ENCODE data around the gene DAAM2. TPM values are rescaled to one million over a fixed set of nuclear protein-coding genes. Genes with fewer than 3 reads are reported as not detected.

The DAAM2 gene
- total RNA-seq, 2 donors from 2014 or later, result 33.9 to 62.7 TPM

DNA sequence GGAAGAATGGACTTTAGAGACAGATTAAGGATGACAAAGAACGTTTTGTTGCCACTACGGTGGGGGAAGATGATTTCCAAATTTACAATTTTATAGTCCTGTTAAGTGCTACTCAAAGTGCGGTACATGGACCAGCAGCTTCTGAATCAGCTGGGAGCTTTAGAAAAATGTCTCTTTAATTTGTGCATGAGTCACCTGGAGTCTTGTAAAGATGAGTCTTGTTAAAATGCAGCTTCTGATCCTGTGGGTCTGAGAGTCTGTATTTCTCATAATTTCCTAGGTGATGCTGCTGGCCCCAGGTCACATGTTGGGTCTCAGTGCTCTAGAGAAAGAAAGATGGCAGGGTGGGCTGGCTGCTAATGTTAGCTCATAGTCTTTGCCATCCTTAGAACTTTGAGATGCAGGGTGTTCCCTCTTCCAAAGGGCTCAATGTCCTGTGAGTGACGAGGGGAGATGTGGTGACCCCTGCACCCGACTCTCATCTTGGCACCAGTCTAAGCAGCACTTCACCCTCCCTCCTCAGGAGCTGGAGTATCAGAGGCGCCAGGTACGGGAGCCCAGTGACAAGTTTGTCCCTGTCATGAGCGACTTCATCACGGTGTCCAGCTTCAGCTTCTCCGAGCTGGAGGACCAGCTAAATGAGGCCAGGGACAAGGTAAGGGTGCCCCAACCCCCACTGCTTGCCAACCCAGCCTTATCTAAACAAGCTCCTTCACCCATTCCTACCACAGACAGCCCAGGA is 107.5 kb downstream of the DAAM2 start:
- intact Hi-C loops (cut with DNase I), result loop anchor here (10.0 kb wide), 1 partner anchor 535 kb away; no protein-coding TSS in a partner anchor
- peak; percentile 32 for DNase-seq (ENCODE audit: low spot score)

DNA sequence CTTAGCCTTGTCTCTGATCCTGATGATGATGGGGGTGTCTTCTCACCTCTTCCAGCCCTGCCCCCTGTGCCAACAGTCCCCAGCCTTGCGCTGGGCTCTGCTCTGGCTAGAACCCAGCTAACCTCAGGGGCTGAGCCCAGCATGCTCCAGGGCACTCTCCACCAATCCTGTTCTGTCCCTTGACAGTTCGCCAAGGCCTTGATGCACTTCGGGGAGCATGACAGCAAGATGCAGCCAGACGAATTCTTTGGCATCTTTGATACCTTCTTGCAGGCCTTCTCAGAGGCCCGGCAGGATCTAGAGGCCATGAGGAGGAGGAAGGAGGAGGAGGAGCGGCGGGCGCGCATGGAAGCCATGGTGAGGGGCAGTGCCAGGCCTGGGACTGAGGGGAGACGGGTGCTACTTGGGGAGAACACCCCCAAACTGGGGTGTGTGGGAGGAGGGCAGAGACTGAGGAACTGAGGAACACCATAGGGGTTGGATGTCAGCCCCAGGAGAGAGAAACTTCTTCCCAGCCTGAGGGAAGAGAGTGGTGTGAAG is 109.0 kb downstream of the DAAM2 start:
- peak; percentile 41 for DNase-seq (ENCODE audit: low spot score)
- intact Hi-C loops (cut with DNase I), result no loop called here

DNA sequence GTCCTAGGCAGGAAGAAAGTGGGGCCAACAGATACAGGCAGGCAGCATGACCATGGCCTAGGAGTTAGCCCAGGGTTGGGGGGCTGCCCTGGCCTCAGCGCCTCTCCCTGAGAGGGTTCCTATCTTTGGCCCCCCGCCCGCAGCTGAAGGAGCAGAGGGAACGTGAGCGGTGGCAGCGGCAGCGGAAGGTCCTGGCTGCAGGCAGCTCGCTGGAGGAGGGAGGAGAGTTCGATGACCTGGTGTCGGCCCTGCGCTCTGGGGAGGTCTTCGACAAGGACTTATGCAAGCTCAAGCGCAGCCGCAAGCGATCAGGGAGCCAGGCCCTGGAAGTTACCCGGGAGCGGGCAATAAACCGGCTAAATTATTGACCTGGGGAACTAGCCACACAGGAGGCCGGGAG is 109.5 kb downstream of the DAAM2 start:
- peak; percentile 82 for DNase-seq (ENCODE audit: low spot score)
- intact Hi-C loops (cut with DNase I), result no loop called here

DNA sequence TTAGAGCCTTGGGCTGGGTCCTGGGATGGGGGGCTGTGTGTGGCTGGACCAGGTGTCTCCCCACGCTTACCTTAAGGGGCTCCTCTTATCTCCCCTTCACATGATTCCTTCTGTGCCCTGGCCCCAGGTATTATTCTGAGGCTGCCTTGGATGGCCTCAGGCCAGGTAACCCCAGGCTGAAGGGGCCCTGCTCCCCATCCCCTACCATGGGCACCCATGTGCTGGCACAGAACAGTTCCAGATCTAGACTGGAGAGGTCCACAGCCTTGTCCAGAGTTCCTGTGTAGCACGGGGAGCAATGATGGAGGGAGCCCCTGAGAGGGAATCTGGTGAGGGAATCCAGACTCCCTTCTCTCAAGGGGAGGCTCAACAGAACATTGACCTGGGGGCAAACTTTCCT is 110.0 kb downstream of the DAAM2 start:
- intact Hi-C loops (cut with DNase I), result no loop called here
- DNase-seq (ENCODE audit: low spot score), result no peak

DNA sequence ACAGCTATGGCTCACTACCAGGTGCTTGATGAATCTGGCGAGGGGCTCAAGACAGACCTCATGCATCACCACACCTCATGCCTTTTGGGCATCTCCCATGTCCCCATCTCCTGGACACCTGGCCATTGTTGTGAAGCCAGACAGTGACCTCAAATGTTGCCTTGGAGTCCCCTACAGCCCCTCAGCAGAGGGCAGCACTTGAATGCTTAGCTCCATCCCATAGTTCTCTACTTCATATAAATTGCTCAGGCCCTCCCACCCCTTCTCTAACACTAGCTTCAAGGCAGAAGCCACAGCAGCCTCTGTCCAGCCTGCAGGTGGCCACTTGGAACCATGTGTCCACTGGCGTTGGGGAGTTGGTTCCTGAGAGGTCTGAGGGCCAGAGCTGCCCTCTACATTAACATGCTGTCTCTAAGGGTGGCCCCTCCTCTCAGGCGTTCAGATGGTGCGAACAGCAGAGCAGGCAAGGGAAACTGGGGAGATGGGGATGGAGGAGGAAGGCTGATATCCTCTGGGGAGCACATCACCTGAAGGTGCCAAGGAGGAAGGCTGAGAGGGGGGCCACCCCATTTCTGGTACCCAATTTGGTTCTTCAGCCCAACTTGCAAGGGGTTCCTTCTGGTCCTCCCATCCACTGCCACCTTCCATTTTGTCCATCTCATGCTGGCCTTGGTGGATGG is 110.8 kb downstream of the DAAM2 start:
- intact Hi-C loops (cut with DNase I), result no loop called here
- peak; percentile 44 for DNase-seq (ENCODE audit: low spot score)

DNA sequence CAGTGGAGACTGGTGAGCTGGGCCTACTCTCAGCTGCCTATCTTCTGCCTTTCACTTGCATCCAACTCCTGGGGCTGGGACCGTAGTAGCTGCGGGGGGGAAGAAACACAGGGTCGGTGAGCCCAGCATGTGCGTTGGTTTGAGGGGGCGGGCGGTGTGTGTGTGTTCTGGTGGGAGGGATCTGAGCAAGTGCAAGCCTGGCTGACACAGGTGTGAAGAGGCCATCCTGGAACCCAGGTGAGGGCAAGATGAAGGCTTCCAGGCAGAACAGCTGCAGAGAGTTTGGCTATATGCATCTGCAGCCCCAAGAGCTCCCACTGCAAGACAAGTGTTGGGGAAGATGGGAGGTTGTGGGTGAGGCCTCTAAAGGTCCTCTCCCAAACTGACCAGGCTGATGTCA is 111.5 kb downstream of the DAAM2 start:
- peak; percentile 75 for DNase-seq (ENCODE audit: low spot score)
- intact Hi-C loops (cut with DNase I), result no loop called here

DNA sequence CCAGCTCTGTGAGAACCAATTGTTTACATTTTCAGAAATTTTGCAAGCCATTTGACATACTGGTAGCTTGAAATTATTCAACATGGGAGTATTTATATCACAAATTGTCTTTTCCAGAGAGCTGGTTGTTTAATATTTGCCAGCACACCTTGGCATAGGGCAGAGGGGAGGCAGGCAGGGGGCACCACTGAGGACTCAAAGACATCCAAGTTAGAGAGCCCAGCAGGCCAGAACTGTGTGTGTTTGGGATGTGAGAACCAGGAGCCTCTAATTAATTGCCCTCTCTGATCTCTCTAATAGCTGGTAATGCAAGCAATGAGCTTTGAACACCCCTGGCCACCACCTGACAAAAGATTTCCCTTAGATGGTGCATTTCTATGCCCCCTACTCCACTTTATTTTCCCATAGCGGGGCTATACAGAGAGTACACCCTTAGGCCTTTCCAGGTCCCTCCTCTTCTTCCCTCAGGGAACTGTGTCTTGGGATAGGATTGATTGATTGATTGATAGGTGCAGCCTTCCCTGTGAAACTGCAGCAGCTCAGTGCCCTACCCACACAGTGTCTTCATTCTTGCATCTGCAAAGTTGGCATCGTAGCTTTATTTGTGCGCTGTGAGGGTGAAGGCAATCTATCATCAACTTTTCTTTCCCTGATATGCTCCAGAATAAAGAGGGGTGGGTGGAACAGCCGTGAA is 112.9 kb downstream of the DAAM2 start:
- intact Hi-C loops (cut with DNase I), result no loop called here
- no peak for DNase-seq (ENCODE audit: low spot score)

DNA sequence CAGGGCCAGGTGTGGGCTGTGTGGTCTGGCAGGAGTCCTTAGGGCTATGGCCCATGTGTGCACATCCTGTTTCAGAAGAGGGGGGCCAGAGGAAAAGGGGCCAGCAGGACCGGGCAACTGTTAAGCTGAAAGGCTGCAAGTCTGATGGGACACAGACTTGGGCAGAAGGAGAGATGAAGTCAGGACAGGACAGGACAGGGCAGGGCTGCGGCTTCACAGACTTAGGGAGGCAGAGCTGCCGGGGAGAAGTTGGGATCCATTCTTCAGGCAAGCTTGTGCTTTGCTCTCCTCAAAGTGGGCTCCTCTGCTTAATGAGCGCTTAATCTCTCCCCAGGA is 113.4 kb downstream of the DAAM2 start:
- peak; percentile 40 for DNase-seq (ENCODE audit: low spot score)
- intact Hi-C loops (cut with DNase I), result no loop called here

DNA sequence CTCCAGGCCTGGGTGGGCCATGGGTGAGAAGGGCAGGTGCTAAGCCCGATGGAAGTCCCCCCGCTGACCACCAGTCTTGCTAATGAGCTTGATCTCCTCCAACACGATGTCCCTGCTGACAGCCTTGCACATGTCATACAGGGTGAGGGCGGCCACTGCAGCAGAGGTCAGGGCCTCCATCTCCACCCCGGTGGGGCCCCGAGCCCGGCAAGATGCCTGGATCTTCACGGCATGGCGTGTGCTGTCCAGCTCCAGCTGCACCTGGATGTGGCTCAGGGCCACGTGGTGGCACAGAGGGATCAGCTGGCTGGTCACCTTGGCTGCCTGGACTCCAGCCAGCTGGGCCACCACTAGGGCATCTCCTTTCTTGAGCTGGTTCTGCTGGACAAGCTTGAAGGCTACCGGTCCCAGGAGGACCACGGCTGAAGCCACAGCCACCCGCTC is 114.2 kb downstream of the DAAM2 start:
- intact Hi-C loops (cut with DNase I), result no loop called here
- peak; percentile 76 for DNase-seq (ENCODE audit: low spot score)

DNA sequence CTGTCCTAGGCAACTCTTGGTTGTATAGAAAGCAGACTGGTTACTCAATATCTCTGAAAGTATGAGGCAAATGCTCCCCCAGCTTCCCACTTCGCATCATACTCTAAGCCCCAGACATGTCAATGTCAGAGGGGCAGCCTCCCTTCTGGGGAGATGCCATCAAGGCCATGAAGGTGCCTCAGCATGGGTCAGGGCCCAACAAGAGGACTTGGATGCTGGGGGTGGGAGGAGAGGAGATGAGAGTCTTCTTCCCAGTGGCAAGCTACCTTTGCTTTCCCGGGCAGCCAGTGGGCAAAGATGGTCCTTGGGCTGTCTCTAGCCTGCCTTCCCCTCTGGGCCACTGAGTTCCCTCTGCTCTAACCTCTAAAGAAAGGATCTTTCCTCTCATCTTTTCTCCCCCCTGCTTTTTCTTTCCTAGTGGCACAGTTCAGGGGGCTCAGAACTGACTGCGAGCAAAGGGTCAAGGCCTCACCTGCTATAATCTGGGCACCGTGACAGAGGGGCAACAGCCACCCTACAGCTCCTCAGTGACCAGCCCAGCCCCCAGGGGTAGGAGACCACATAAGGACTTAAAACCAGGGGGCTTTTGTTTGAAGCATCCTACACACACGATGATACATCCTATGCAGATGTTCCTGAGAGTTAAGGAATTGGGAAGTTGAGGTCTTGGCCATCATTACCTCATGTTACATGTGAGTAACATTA is 115.8 kb downstream of the DAAM2 start:
- DNase-seq (ENCODE audit: low spot score), result peak; percentile 29
- intact Hi-C loops (cut with DNase I), result no loop called here

DNA sequence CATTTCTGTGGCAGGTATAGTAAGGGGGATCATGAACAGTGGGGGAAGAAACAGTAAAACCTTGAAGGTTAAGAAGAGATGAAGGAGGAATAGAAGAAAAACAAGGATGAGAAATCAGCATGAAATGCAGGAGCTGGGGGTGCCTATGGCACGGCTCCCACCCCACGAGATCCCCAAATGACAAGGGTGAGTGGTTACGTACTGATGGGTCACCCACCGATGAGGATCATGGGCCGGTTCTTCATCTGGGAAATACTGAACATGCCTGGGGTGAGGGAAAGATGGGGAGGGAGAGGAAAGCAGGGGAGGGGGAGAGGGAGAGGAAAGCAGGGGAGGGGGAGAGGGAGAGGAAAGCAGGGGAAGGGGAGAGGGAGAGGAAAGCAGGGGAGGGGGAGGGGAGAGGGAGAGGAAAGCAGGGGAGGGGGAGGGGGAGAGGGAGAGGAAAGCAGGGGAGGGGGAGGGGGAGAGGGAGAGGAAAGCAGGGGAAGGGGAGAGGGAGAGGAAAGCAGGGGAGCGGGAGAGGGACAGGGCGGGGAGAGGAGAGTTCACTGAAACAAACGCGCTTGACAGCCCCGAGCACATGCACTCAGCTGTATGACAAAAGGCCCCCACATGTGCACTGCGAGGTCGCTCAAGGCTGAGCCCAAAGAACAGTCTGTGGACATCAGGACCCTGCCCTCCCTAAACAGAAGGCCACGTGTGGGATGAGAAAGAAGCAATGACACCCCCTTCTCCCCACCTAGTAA is 116.8 kb downstream of the DAAM2 start:
- intact Hi-C loops (cut with DNase I), result no loop called here
- DNase-seq (ENCODE audit: low spot score), result peak; percentile 57

DNA sequence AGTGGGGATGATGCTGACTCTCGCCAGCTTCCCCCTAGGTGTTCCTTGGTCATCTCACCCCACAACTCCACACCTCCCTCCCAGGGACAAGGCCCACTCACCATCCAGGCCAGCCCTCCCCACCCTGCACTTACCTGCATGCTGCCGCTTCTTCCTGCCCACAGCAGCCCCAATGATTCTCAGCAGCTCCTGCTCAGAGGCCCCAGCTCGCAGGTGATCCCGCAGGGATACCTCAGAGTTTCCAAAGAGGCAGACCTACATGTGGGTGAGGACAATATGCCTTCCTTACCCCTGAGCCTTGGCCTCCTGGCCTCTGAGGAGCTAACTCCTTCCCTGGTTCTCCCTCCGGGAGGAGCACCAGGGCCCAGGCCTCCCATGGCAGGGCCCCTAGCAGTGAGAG is 117.5 kb downstream of the DAAM2 start:
- DNase-seq (ENCODE audit: low spot score), result peak; percentile 52
- intact Hi-C loops (cut with DNase I), result no loop called here

DNA sequence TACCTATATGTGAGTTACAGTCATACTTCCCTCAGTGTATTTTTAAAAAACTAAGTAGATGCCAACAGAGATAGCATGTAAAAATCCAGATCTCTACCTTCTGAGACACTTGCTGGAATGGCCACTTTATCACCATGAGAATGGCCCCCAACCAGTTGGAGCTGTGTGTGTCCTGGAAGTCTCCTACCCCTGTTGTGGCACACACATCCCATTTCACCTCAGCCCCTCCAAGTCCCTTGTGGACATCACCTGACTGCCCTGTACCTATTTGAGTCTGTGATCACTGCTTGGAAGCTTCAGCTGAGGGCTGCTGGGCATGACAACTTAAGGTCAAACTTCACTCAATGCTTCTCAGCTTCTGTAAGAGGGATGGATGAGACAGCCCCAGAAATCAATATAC is 118.0 kb downstream of the DAAM2 start:
- intact Hi-C loops (cut with DNase I), result no loop called here
- no peak for DNase-seq (ENCODE audit: low spot score)

DNA sequence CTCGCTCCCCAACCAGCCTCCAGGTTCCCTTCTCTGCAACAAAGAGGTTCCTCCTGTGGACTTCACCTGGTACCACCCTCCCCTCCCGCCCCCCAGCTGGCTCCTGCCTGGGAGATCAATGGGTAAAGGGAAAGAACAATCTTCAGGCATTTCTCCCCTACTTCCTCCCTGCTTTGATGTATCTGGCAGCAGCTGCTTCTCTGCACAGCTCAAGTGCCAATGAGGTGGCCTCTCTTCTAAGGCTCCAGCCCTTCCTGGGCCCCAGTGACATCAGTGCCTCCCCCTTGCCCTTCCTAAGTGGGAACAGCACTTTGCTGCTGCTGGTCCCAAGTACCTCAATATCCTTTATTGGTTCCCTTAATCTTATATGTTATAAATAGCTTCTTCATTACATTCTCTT is 118.6 kb downstream of the DAAM2 start:
- intact Hi-C loops (cut with DNase I), result no loop called here
- DNase-seq (ENCODE audit: low spot score), result peak; percentile 44

DNA sequence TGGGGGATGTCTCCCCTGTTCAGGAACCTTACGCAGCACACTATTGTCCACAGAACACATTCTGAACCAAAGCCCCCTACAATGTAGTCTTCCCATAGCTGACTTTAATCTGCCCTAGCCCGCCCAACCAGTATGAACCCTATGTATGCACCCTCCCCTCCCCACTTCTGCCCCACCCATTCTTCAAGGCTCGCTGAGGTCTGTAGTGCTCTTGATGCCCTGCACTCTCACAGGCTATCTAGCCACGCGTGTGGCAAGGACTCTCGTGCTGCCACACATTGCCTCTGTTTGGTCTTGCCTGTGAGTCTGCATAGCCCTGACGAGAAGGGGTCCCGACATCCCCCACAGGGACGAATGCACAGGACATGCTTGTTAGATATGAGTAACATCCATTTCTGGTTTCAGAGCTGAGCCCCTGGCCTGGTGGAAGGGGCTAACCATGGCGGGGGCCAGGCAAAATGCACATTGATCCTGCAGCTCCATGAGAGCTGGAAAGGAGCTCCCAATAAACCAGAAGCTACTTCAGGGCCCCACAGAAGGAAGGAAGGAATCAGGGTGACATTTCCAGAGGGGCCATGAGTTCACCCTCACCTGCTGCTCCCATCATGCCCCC is 119.4 kb downstream of the DAAM2 start:
- intact Hi-C loops (cut with DNase I), result no loop called here
- peak; percentile 72 for DNase-seq (ENCODE audit: low spot score)

DNA sequence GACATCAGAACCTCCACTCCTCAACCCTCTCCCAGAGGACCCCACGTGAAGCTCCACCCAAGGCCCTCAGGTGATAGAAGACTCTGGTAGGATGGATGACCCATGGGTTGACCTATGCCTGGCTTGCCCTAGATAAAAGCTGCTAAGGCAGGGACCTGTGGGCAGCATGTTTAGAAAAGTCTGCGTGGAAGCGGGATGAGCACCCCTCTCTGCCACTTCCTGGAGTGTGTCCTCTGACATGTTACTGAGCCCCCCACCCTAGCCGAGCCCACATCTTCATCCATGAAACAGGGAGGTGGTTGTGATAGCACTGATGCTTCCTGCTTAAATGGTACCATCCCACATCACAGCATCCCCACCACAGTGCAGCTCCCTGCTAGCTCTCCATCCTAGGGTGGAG is 120.3 kb downstream of the DAAM2 start:
- DNase-seq (ENCODE audit: low spot score), result no peak
- intact Hi-C loops (cut with DNase I), result no loop called here

DNA sequence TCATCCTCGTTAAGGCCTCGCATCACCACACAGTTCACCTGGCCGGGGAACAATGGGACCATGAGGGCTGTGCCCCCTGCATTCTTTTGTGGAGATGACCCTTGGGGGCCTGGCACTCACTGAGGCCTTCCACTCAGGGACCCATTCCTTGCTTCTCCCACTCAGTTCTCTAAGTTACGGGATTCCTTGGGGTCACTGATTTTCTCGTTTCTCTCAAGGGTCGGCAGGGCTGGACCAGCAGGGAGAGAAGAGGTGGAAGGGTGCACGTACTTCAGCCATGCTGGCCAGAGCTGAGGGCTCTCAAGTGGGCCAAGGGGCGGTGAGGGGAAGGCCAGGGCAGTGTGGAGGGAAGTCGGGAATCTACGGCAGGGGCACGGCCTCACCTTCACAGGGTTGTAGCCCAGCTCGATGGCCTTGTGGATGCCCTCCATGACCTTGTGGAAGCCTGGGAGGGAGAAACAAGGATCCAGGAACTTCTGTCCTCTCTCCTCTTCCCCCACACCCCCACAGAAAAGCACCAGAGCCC is 121.3 kb downstream of the DAAM2 start:
- intact Hi-C loops (cut with DNase I), result no loop called here
- peak; percentile 65 for DNase-seq (ENCODE audit: low spot score)

DNA sequence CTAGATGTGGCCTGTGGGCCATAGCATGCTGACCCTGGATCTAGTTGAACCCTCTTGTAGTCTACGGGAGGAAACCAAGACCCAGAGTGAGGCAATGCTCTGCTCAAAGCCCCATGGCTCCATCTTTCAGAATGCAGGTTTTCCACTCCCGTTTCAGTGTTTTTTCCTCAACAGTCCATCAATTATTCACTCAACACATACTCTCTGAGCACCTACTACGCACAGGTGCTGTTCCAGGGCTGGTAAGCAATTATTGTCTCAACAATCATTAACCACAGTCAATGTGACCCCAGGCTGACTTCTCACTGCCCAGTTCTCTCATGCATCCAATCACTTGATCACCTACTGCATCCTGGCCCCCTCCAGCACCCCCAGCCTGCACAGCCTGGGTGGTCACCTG is 122.1 kb downstream of the DAAM2 start:
- peak; percentile 35 for DNase-seq (ENCODE audit: low spot score)

More for the DNA sequence above, 122.1 kb downstream of the DAAM2 start:
- intact Hi-C loops (cut with DNase I), result no loop called here
